GM12878 (cell line): ENCODE data around the gene CD180. TPM values are rescaled to one million over a fixed set of nuclear protein-coding genes. Genes with fewer than 3 reads are reported as not detected.

ENCODE experiments used
- ATAC-seq: fragments of 200-7000 bp; cut with Tn5 transposase; 3 replicates; pipeline ENCODE4 v1.9.1; 2020; ENCODE audit warnings: mild to moderate bottlenecking, moderate library complexity
- BruUV-seq: library from RNA; stranded (reverse); fragments of 400-500 nt; replicated peaks from 2 replicates; lab custom pipeline; 2021; lab: Mats Ljungman, UMichigan
- CTCF ChIA-PET: fragments of 300-600 bp; sonication (Branson Sonifier 250); formaldehyde crosslinking; extraction: SDS; loops from one replicate; lab custom pipeline; 2021; ENCODE audit warnings: inconsistent platforms; lab: Yijun Ruan, JAX
- POLR2A ChIA-PET: fragments of 350-600 bp; formaldehyde crosslinking; extraction: SDS; loops from one replicate; lab custom pipeline; 2021; ENCODE audit warnings: inconsistent platforms; lab: Charles Lee
- RAD21 ChIA-PET: fragments of 300-600 bp; sonication (Branson Sonifier 250); formaldehyde crosslinking; loops from one replicate; lab custom pipeline; 2023; ENCODE audit warnings: antibody characterized with exemption; ENCODE audit not compliant: unreplicated experiment; lab: Charles Lee
- SMC1A ChIA-PET: fragments of 300-600 bp; sonication (Branson Sonifier 250); formaldehyde crosslinking; loops from one replicate; lab custom pipeline; 2023; ENCODE audit not compliant: unreplicated experiment, uncharacterized antibody; lab: Charles Lee
- DNase-seq: peaks from one replicate; pipeline ENCODE4 v3.0.0-alpha.2; 2011; ENCODE audit warnings: low read depth, low spot score
- FAIRE-seq: peaks from 3 replicates; lab custom pipeline; 2011; peaks lifted over from hg19 to GRCh38; lab: Jason Lieb, UNC
- H2AFZ ChIP-seq: 2 replicates; pipeline ENCODE4 v1.6.0; 2011; ENCODE audit warnings: low read depth, low read length, control low read depth; ENCODE audit not compliant: control insufficient read depth
- H3K27ac ChIP-seq: 2 replicates; pipeline ENCODE4 v1.5.1; 2011; ENCODE audit warnings: control low read depth; ENCODE audit not compliant: control insufficient read depth, insufficient read depth
- H3K27me3 ChIP-seq, 2 experiments: replicated peaks in 1 of 2; 2 replicates each; pipeline versions ENCODE4 v1.6.0 to v1.6.1; 2011; ENCODE audit warnings: low read length in 1 of 2; ENCODE audit not compliant: control insufficient read depth in 2 of 2, insufficient read depth in 2 of 2
- H3K36me3 ChIP-seq, 2 experiments: 2 replicates each; pipeline ENCODE4 v1.5.1; 2011; ENCODE audit warnings: low read length in 1 of 2; ENCODE audit not compliant: control insufficient read depth in 2 of 2, insufficient read depth in 2 of 2
- H3K4me1 ChIP-seq: 2 replicates; pipeline ENCODE4 v1.6.1; 2011; ENCODE audit warnings: mild to moderate bottlenecking, low read length, moderate library complexity, mixed read lengths; ENCODE audit not compliant: control insufficient read depth, insufficient read depth
- H3K4me2 ChIP-seq: 2 replicates; pipeline ENCODE4 v1.6.0; 2011; ENCODE audit warnings: control low read depth; ENCODE audit not compliant: control insufficient read depth, insufficient read depth
- H3K4me3 ChIP-seq: fragments of 200-600 bp; sonication (generic); 2 replicates; pipeline ENCODE4 v1.5.1; 2016
- H3K79me2 ChIP-seq: 2 replicates; pipeline ENCODE4 v1.6.0; 2011; ENCODE audit warnings: low read length; ENCODE audit not compliant: control insufficient read depth, insufficient read depth
- H3K9ac ChIP-seq: 2 replicates; pipeline ENCODE4 v1.8.0; 2011; ENCODE audit warnings: low read length, control low read depth, mixed read lengths; ENCODE audit not compliant: control insufficient read depth, insufficient read depth
- H3K9me3 ChIP-seq: replicated peaks from 3 replicates; pipeline ENCODE4 v1.5.1; 2011; ENCODE audit warnings: mild to moderate bottlenecking, low read length; ENCODE audit not compliant: control insufficient read depth, insufficient read depth
- H4K20me1 ChIP-seq: 2 replicates; pipeline ENCODE4 v1.6.0; 2011; ENCODE audit not compliant: control insufficient read depth, insufficient read depth
- BHLHE40 ChIP-seq, 2 experiments: fragments of 450-650 bp in 1 of 2; IDR thresholded peaks; 2 replicates each; pipeline ENCODE4 v1.6.1; 2011 to 2017; ENCODE audit warnings: low read depth in 2 of 2, borderline replicate concordance in 1 of 2, improper control_type of control experiment in 1 of 2, low read length in 1 of 2, mild to moderate bottlenecking in 1 of 2
- CBX3 ChIP-seq: fragments of 200-600 bp; sonication (generic); IDR thresholded peaks from 2 replicates; pipeline ENCODE4 v1.6.1; 2016; ENCODE audit warnings: low read depth, borderline replicate concordance
- CREM ChIP-seq: IDR thresholded peaks from 2 replicates; pipeline ENCODE4 v1.6.1; 2014; ENCODE audit warnings: antibody characterized with exemption, low read depth
- EP300 ChIP-seq, 2 experiments: fragments of 150-350 bp in 1 of 2; IDR thresholded peaks; 2 replicates each; pipeline ENCODE4 v1.6.1; 2011 to 2012; ENCODE audit warnings: low read depth in 2 of 2, low read length in 2 of 2, borderline replicate concordance in 1 of 2, improper control_type of control experiment in 1 of 2, inconsistent platforms in 1 of 2; ENCODE audit not compliant: control insufficient read depth in 1 of 2
- IKZF2 ChIP-seq, 2 experiments: fragments of 450-650 bp; IDR thresholded peaks; 2 replicates each; pipeline ENCODE4 v1.6.1; 2017; ENCODE audit warnings: mild to moderate bottlenecking in 2 of 2, moderate library complexity in 2 of 2
- NR2C2 ChIP-seq: IDR thresholded peaks from 2 replicates; pipeline ENCODE4 v1.6.1; 2011; ENCODE audit warnings: borderline replicate concordance, low read depth; ENCODE audit not compliant: control insufficient read depth, insufficient read length
- PAX5 ChIP-seq: IDR thresholded peaks from 2 replicates; pipeline ENCODE4 v1.6.1; 2011; ENCODE audit warnings: low read depth, low read length, borderline replicate concordance
- RBBP5 ChIP-seq: fragments of 200-600 bp; sonication (generic); conservative IDR thresholded peaks from 2 replicates; pipeline ENCODE4 v1.6.1; 2016
- RUNX3 ChIP-seq: IDR thresholded peaks from 2 replicates; pipeline ENCODE4 v1.6.1; 2012; ENCODE audit warnings: low read length, inconsistent platforms
- SIX5 ChIP-seq: IDR thresholded peaks from 2 replicates; pipeline ENCODE4 v1.6.1; 2011; ENCODE audit warnings: mild to moderate bottlenecking, low read depth, low read length, moderate library complexity; ENCODE audit not compliant: severe bottlenecking
- SPI1 ChIP-seq: IDR thresholded peaks from 2 replicates; pipeline ENCODE4 v1.6.1; 2011; ENCODE audit warnings: low read depth, mild to moderate bottlenecking, low read length, moderate library complexity, borderline replicate concordance; ENCODE audit not compliant: insufficient read depth
- TCF12 ChIP-seq: IDR thresholded peaks from 2 replicates; pipeline ENCODE4 v1.6.1; 2011; ENCODE audit warnings: low read depth, mild to moderate bottlenecking, low read length
- WGBS: methylation state at CpG from one replicate; pipeline ENCODE4 v1.1.6; 2016; ENCODE audit warnings: low lambda C conversion rate; ENCODE audit not compliant: insufficient replicate concordance, insufficient coverage; ENCODE audit errors: missing lambda C conversion rate; 5-methylcytosine and 5-hydroxymethylcytosine counted together
- in situ Hi-C: fragments of 300-500 bp; cut with MboI; formaldehyde crosslinking; loops from 9 replicates; pipeline ENCODE4 v1.14.3; 2018; ENCODE audit warnings: mixed read lengths
- intact Hi-C: fragments of 100-400 bp; cut with micrococcal nuclease; formaldehyde crosslinking; loops from one replicate; pipeline ENCODE4 v1.14.2; 2022; ENCODE audit not compliant: unreplicated experiment
- polyA plus RNA-seq, 11 experiments: library from polyadenylated mRNA; depleted of rRNA in 4 of 11; unstranded in 6 of 11; stranded (reverse) in 5 of 11; fragments of >200 nt; fragmentation: Nextera tagmentation in 4 of 11; fragmentation: Illumina TruSeq in 1 of 11; extraction: Ambion mirVana in 4 of 11; extraction: Trizol in 1 of 11; gene quantifications; 1 replicate in 1 of 11; 2 replicates in 10 of 11; pipeline versions ENCODE4 v1.2.1 to v1.2.3, GENCODE V29; 2011 to 2016; ENCODE audit warnings: inconsistent platforms in 2 of 11, missing spikeins in 2 of 11, low read depth in 1 of 11
- total RNA-seq, 4 experiments: library from RNA; depleted of rRNA in 3 of 4; stranded (reverse); fragments of >200 nt in 3 of 4; fragmentation: Illumina TruSeq in 1 of 4; extraction: Trizol in 1 of 4; gene quantifications; 2 replicates each; pipeline versions ENCODE4 v1.2.1 to v1.2.3, GENCODE V29; 2013 to 2021
- TF ChIP-seq, protein P1 (sequence below): fragments of 450-650 bp; IDR thresholded peaks from 2 replicates; pipeline ENCODE4 v1.6.1; 2017; ENCODE audit warnings: antibody characterized with exemption, mild to moderate bottlenecking, moderate library complexity
- TF ChIP-seq, protein P2 (sequence below): fragments of 450-650 bp; formaldehyde crosslinking; IDR thresholded peaks from 2 replicates; pipeline ENCODE4 v1.4.0; 2020; ENCODE audit warnings: mild to moderate bottlenecking, moderate library complexity

CD180 gene
- total and polyA plus RNA-seq, 10 of the 15 experiments (the other 5 are each of a cell fraction or from before 2014, with no cell fraction given) = 0.22 to 9.7 (median 2.9) TPM

DNA sequence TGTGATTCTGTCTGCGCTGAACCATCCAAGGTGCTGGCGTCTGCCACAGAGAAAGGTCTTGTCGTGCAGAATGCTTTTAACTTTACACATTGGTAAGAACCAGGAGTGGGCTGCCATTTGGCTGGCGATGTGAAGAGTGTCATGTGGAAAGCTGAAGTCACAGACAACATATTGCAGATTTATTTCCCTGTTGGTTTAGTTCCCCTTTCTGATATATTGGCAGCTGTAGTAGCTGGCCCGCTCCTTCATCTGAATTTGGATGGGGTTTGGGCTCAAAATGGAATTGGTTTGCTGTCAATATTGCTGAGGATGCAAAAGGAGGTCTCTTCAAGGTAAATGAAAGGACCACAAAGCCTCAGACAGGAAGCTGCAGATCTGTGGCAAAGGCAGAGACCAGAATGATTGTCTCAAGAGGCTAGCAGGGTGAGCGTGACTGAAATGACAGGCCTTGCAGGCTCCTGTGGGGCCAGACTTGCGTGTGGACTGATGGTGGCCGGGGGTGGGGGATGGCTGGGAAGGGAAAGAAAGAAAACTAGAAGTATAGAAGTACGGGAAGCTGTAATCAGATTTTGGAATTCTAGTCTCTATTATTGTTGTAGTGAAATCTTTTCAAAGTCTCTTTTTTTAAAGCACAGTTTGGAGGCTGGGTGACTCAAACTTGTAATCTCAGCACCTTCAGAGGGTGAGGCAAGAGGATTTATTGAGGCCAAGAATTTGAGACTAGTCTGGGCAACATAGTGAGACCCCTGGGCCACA lies 25.1 kb upstream of the CD180 start:
- in situ Hi-C loops (loop anchor here (25.0 kb wide), 1 partner anchor 409 kb away; no protein-coding TSS in a partner anchor), intact Hi-C loops (no loop called here)
- ChIA-PET SMC1A (interaction anchor here (0.6 to 3.6 kb wide), 5 partner anchors 11 to 1347 kb away, joined by 3 to 23 read pairs (median 4); no protein-coding TSS in a partner anchor), CTCF (interaction anchor here (1.3 to 2.0 kb wide), 4 partner anchors 14 to 65 kb away, joined by 5 to 10 read pairs (median 7); no protein-coding TSS in a partner anchor), POLR2A (interaction anchor here (0.7 kb wide), 1 partner anchor 15 kb away, joined by 3 read pairs; no protein-coding TSS in a partner anchor), RAD21 (interaction anchor here (1.1 to 2.4 kb wide), 3 partner anchors 14 to 65 kb away, joined by 3 to 7 read pairs (median 6); no protein-coding TSS in a partner anchor)
- H3K9ac ChIP-seq = no peak overlapping the region
- no peak overlapping the region for H3K4me3 ChIP-seq
- H3K79me2 ChIP-seq = no peaks in the 10 kb centered on the region
- FAIRE-seq (no peak), DNase-seq (no peak), ATAC-seq (peak; percentile 94)
- BruUV-seq = no TSS peak
- H3K27ac ChIP-seq = peak overlapping the region; percentile 18; the same call in 1 of the 2 replicates
- no peaks in the 10 kb centered on the region for H3K27me3 ChIP-seq
- H3K36me3 ChIP-seq = no peaks in the 10 kb centered on the region
- H4K20me1 ChIP-seq = no peaks in the 10 kb centered on the region
- no peaks in the 10 kb centered on the region for H3K9me3 ChIP-seq
- H3K4me2 ChIP-seq = peak overlapping the region; percentile 26; the same call in 1 of the 2 replicates
- H3K4me1 ChIP-seq = peaks cover 16% of the 10 kb centered on the region
- WGBS = 19% methylated on average over 9 of the region's 9 CpGs
- H2AFZ ChIP-seq = peak overlapping the region; percentile 13
- TF ChIP-seq SIX5 = no peak
- TF ChIP-seq, protein P1, sequence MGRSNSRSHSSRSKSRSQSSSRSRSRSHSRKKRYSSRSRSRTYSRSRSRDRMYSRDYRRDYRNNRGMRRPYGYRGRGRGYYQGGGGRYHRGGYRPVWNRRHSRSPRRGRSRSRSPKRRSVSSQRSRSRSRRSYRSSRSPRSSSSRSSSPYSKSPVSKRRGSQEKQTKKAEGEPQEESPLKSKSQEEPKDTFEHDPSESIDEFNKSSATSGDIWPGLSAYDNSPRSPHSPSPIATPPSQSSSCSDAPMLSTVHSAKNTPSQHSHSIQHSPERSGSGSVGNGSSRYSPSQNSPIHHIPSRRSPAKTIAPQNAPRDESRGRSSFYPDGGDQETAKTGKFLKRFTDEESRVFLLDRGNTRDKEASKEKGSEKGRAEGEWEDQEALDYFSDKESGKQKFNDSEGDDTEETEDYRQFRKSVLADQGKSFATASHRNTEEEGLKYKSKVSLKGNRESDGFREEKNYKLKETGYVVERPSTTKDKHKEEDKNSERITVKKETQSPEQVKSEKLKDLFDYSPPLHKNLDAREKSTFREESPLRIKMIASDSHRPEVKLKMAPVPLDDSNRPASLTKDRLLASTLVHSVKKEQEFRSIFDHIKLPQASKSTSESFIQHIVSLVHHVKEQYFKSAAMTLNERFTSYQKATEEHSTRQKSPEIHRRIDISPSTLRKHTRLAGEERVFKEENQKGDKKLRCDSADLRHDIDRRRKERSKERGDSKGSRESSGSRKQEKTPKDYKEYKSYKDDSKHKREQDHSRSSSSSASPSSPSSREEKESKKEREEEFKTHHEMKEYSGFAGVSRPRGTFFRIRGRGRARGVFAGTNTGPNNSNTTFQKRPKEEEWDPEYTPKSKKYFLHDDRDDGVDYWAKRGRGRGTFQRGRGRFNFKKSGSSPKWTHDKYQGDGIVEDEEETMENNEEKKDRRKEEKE = no peak
- 0 out of 2 replicates have a peak, but pooled peaks have one; percentile 15 for TF ChIP-seq CREM
- TF ChIP-seq EP300 (IDR thresholded peaks at IDR 0.05; ENCODE audit: borderline replicate concordance in 1 of 2, control insufficient read depth in 1 of 2, low read depth in 2 of 2, low read length in 2 of 2) = peak in 1 of 2 experiments; percentile 43; a peak in 1 of 4 replicates
- no peak for TF ChIP-seq SPI1
- peak in 1 of 2 experiments; percentile 14; a peak in 1 of 4 replicates for TF ChIP-seq BHLHE40 (IDR thresholded peaks at IDR 0.05; ENCODE audit: borderline replicate concordance in 1 of 2, low read depth in 2 of 2, low read length in 1 of 2)
- TF ChIP-seq NR2C2 = no peak
- TF ChIP-seq PAX5 = 0 out of 2 replicates have a peak, but pooled peaks have one; percentile 59
- TF ChIP-seq RUNX3 = peak; percentile 87
- peak; percentile 9 to 22; a peak in 1 of 4 replicates for TF ChIP-seq IKZF2 (IDR thresholded peaks at IDR 0.05)
- no peak for TF ChIP-seq CBX3
- TF ChIP-seq, protein P2, sequence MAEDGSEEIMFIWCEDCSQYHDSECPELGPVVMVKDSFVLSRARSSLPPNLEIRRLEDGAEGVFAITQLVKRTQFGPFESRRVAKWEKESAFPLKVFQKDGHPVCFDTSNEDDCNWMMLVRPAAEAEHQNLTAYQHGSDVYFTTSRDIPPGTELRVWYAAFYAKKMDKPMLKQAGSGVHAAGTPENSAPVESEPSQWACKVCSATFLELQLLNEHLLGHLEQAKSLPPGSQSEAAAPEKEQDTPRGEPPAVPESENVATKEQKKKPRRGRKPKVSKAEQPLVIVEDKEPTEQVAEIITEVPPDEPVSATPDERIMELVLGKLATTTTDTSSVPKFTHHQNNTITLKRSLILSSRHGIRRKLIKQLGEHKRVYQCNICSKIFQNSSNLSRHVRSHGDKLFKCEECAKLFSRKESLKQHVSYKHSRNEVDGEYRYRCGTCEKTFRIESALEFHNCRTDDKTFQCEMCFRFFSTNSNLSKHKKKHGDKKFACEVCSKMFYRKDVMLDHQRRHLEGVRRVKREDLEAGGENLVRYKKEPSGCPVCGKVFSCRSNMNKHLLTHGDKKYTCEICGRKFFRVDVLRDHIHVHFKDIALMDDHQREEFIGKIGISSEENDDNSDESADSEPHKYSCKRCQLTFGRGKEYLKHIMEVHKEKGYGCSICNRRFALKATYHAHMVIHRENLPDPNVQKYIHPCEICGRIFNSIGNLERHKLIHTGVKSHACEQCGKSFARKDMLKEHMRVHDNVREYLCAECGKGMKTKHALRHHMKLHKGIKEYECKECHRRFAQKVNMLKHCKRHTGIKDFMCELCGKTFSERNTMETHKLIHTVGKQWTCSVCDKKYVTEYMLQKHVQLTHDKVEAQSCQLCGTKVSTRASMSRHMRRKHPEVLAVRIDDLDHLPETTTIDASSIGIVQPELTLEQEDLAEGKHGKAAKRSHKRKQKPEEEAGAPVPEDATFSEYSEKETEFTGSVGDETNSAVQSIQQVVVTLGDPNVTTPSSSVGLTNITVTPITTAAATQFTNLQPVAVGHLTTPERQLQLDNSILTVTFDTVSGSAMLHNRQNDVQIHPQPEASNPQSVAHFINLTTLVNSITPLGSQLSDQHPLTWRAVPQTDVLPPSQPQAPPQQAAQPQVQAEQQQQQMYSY (CRISPR knock-in tag) = no peak
- TF ChIP-seq RBBP5 = no peak
- 0 out of 2 replicates have a peak, but pooled peaks have one; percentile 56 for TF ChIP-seq TCF12
